Liver (tissue), 9 donors: ENCODE results near the gene PTPRC. TPM values are rescaled to one million over a fixed set of nuclear protein-coding genes. Genes with fewer than 3 reads are reported as not detected.

Experiments
- DNase-seq: peaks from one replicate; pipeline ENCODE4 v3.0.0-alpha.2; 2017; ENCODE audit warnings: low spot score
- H3K27ac ChIP-seq, 2 donors: one replicate each; pipeline ENCODE4 v1.7.0; 2013; ENCODE audit warnings: inconsistent platforms in 2 of 2, low read length in 2 of 2, control low read depth in 1 of 2, low read depth in 1 of 2, mild to moderate bottlenecking in 1 of 2
- H3K27me3 ChIP-seq, 4 donors: one replicate each; pipeline versions ENCODE4 v1.6.1 to v1.7.0; 2013; ENCODE audit warnings: low read length in 3 of 4, inconsistent platforms in 1 of 4, mild to moderate bottlenecking in 1 of 4, moderate library complexity in 1 of 4; ENCODE audit not compliant: control insufficient read depth in 4 of 4, insufficient read depth in 4 of 4
- H3K36me3 ChIP-seq, 4 donors: one replicate each; pipeline versions ENCODE4 v1.6.1 to v1.7.0; 2013; ENCODE audit warnings: low read length in 3 of 4, mild to moderate bottlenecking in 3 of 4, low read depth in 1 of 4, moderate library complexity in 1 of 4; ENCODE audit not compliant: control insufficient read depth in 4 of 4, insufficient read depth in 3 of 4
- H3K4me1 ChIP-seq, 4 donors: one replicate each; pipeline versions ENCODE4 v1.6.1 to v1.7.0; 2013; ENCODE audit warnings: low read length in 3 of 4, mild to moderate bottlenecking in 3 of 4, moderate library complexity in 1 of 4; ENCODE audit not compliant: control insufficient read depth in 4 of 4, insufficient read depth in 4 of 4
- H3K4me3 ChIP-seq, 3 donors: one replicate each; pipeline versions ENCODE4 v1.6.1 to v1.7.0; 2013; ENCODE audit warnings: low read length in 3 of 3, control low read depth in 1 of 3, low read depth in 1 of 3, mild to moderate bottlenecking in 1 of 3
- H3K9ac ChIP-seq, 2 donors: one replicate each; pipeline ENCODE4 v1.7.0; 2013; ENCODE audit warnings: low read length in 2 of 2, mild to moderate bottlenecking in 2 of 2, moderate library complexity in 2 of 2, control low read depth in 1 of 2, low read depth in 1 of 2
- H3K9me3 ChIP-seq, 4 donors: one replicate each; pipeline versions ENCODE4 v1.6.1 to v1.7.0; 2013; ENCODE audit warnings: low read length in 3 of 4; ENCODE audit not compliant: control insufficient read depth in 4 of 4
- ATF3 ChIP-seq: IDR thresholded peaks from 2 replicates; pipeline ENCODE4 v1.6.1; 2016; ENCODE audit warnings: antibody characterized with exemption
- CTCF ChIP-seq: fragments of 150-350 bp; IDR thresholded peaks from 2 replicates; pipeline ENCODE4 v1.5.1; 2017; ENCODE audit warnings: improper control_type of control experiment, low read depth, low read length; ENCODE audit not compliant: missing input control
- EGR1 ChIP-seq, 2 donors: IDR thresholded peaks; 2 replicates each; pipeline ENCODE4 v1.6.1; 2016 to 2018; ENCODE audit warnings: antibody characterized with exemption in 2 of 2, low read depth in 2 of 2
- FOXA1 ChIP-seq: IDR thresholded peaks from 2 replicates; pipeline ENCODE4 v1.6.1; 2016; ENCODE audit warnings: antibody characterized with exemption
- FOXA2 ChIP-seq: IDR thresholded peaks from 2 replicates; pipeline ENCODE4 v1.6.1; 2016; ENCODE audit warnings: antibody characterized with exemption
- GABPA ChIP-seq, 2 donors: IDR thresholded peaks in 1 of 2; conservative IDR thresholded peaks in 1 of 2; 2 replicates each; pipeline ENCODE4 v1.6.1; 2016; ENCODE audit warnings: antibody characterized with exemption in 2 of 2, mild to moderate bottlenecking in 1 of 2, moderate library complexity in 1 of 2
- HNF4A ChIP-seq, 2 donors: conservative IDR thresholded peaks; 2 replicates each; pipeline ENCODE4 v1.6.1; 2016; ENCODE audit warnings: antibody characterized with exemption in 2 of 2, mild to moderate bottlenecking in 2 of 2
- HNF4G ChIP-seq: IDR thresholded peaks from 2 replicates; pipeline ENCODE4 v1.6.1; 2016; ENCODE audit warnings: antibody characterized with exemption
- JUND ChIP-seq, 2 donors: IDR thresholded peaks; 2 replicates each; pipeline ENCODE4 v1.6.1; 2016; ENCODE audit warnings: antibody characterized with exemption in 2 of 2
- MAX ChIP-seq: IDR thresholded peaks from 2 replicates; pipeline ENCODE4 v1.6.1; 2016; ENCODE audit warnings: antibody characterized with exemption
- NR2F2 ChIP-seq: IDR thresholded peaks from 2 replicates; pipeline ENCODE4 v1.6.1; 2016; ENCODE audit warnings: antibody characterized with exemption
- RAD21 ChIP-seq, 2 donors: IDR thresholded peaks; 2 replicates each; pipeline ENCODE4 v1.6.1; 2016; ENCODE audit warnings: antibody characterized with exemption in 2 of 2, mild to moderate bottlenecking in 2 of 2
- RXRA ChIP-seq, 2 donors: IDR thresholded peaks; 2 replicates each; pipeline ENCODE4 v1.6.1; 2017 to 2018; ENCODE audit warnings: antibody characterized with exemption in 2 of 2, mild to moderate bottlenecking in 1 of 2
- SP1 ChIP-seq: IDR thresholded peaks from 2 replicates; pipeline ENCODE4 v1.6.1; 2018; ENCODE audit warnings: antibody characterized with exemption, mild to moderate bottlenecking
- TAF1 ChIP-seq: conservative IDR thresholded peaks from 2 replicates; pipeline ENCODE4 v1.6.1; 2016; ENCODE audit warnings: antibody characterized with exemption, mild to moderate bottlenecking
- WGBS: extraction: QIAGEN DNeasy Blood & Tissue Kit; methylation state at CpG from one replicate; pipeline ENCODE4 v1.1.7; 2013; 5-methylcytosine and 5-hydroxymethylcytosine counted together
- polyA plus RNA-seq, 2 donors: library from polyadenylated mRNA; stranded (reverse) in 1 of 2; unstranded in 1 of 2; fragments of 200-250 nt in 1 of 2; fragments of >200 nt in 1 of 2; fragmentation: Nextera tagmentation in 1 of 2; extraction: Ambion mirVana in 1 of 2; gene quantifications; one replicate each; pipeline versions ENCODE4 v1.2.1 to v1.2.3, GENCODE V29; 2013 to 2015
- total RNA-seq, 2 donors: library from RNA; depleted of rRNA; stranded (reverse); fragments of >200 nt; gene quantifications; one replicate each; pipeline ENCODE4 v1.2.3, GENCODE V29; 2014
- TF ChIP-seq, protein P1 (sequence below): IDR thresholded peaks from 2 replicates; pipeline ENCODE4 v1.6.1; 2016; ENCODE audit warnings: antibody characterized with exemption, mild to moderate bottlenecking
- TF ChIP-seq, protein P2 (sequence below): IDR thresholded peaks from 2 replicates; pipeline ENCODE4 v1.6.1; 2016; ENCODE audit warnings: antibody characterized with exemption
- donor health status: healthy.
- donor health status: healthy.
- donor health status: healthy.
- donor health status: healthy.
- donor health status: healthy.

Gene PTPRC
- total and polyA plus RNA-seq, 4 donors: 5.8 to 34.1 (median 16.2) TPM

DNA sequence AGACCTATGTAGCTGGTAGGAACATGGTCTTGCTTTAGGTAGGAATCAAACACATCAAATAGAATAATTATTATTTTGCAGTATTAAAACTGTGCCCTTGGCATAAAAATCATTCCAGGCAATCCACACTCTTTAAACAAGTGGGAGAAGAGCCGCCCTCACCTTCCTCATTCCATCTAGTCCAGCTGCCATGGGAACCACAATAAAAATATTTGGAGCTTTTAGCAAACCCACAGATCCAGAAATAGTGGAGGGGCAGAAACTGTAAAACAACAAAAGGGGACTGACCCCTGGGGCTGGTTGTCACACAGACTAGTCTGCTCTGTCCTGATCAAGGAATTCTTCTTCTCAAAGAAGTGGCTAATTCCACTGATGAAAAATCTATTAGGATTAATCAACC is 61.6 kb downstream of the PTPRC start:
- no peak for DNase-seq
- peaks cover 0 to 4% (median 0%) of the 10 kb centered on the region in 4 donors for H3K27me3 ChIP-seq
- no peak overlapping the region for H3K4me3 ChIP-seq
- H3K4me1 ChIP-seq: peaks cover 0 to 6% (median 0%) of the 10 kb centered on the region in 4 donors
- 90% methylated on average over 1 of the region's 1 CpG for WGBS
- no peaks in the 10 kb centered on the region for H3K36me3 ChIP-seq
- H3K9me3 ChIP-seq: no peaks in the 10 kb centered on the region
- H3K9ac ChIP-seq: no peak overlapping the region
- TF ChIP-seq EGR1 (IDR thresholded peaks at IDR 0.05; ENCODE audit: low read depth in 2 of 2) (no peak), MAX (no peak), FOXA1 (no peak), TAF1 (no peak), RXRA (IDR thresholded peaks at IDR 0.05) (no peak), RAD21 (IDR thresholded peaks at IDR 0.05) (no peak), HNF4A (conservative IDR thresholded peaks at IDR 0.05) (no peak)
- TF ChIP-seq, protein P1, sequence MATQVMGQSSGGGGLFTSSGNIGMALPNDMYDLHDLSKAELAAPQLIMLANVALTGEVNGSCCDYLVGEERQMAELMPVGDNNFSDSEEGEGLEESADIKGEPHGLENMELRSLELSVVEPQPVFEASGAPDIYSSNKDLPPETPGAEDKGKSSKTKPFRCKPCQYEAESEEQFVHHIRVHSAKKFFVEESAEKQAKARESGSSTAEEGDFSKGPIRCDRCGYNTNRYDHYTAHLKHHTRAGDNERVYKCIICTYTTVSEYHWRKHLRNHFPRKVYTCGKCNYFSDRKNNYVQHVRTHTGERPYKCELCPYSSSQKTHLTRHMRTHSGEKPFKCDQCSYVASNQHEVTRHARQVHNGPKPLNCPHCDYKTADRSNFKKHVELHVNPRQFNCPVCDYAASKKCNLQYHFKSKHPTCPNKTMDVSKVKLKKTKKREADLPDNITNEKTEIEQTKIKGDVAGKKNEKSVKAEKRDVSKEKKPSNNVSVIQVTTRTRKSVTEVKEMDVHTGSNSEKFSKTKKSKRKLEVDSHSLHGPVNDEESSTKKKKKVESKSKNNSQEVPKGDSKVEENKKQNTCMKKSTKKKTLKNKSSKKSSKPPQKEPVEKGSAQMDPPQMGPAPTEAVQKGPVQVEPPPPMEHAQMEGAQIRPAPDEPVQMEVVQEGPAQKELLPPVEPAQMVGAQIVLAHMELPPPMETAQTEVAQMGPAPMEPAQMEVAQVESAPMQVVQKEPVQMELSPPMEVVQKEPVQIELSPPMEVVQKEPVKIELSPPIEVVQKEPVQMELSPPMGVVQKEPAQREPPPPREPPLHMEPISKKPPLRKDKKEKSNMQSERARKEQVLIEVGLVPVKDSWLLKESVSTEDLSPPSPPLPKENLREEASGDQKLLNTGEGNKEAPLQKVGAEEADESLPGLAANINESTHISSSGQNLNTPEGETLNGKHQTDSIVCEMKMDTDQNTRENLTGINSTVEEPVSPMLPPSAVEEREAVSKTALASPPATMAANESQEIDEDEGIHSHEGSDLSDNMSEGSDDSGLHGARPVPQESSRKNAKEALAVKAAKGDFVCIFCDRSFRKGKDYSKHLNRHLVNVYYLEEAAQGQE: no peak
- H3K27ac ChIP-seq: no peak overlapping the region

- WGBS: 50% methylated on average over 1 of the region's 1 CpG
- Histone ChIP-seq H3K9me3 (no peaks in the 10 kb centered on the region), H3K9ac (no peak overlapping the region), H3K27me3 (peaks cover 0 to 4% (median 0%) of the 10 kb centered on the region in 4 donors), H3K36me3 (no peaks in the 10 kb centered on the region), H3K4me3 (no peak overlapping the region), H3K27ac (no peak overlapping the region), H3K4me1 (peaks cover 0 to 6% (median 0%) of the 10 kb centered on the region in 4 donors)
- no peak for TF ChIP-seq FOXA1
- no peak for TF ChIP-seq HNF4A (conservative IDR thresholded peaks at IDR 0.05)
- TF ChIP-seq NR2F2: no peak
- TF ChIP-seq EGR1 (IDR thresholded peaks at IDR 0.05; ENCODE audit: low read depth in 2 of 2): no peak
- TF ChIP-seq, protein P2, sequence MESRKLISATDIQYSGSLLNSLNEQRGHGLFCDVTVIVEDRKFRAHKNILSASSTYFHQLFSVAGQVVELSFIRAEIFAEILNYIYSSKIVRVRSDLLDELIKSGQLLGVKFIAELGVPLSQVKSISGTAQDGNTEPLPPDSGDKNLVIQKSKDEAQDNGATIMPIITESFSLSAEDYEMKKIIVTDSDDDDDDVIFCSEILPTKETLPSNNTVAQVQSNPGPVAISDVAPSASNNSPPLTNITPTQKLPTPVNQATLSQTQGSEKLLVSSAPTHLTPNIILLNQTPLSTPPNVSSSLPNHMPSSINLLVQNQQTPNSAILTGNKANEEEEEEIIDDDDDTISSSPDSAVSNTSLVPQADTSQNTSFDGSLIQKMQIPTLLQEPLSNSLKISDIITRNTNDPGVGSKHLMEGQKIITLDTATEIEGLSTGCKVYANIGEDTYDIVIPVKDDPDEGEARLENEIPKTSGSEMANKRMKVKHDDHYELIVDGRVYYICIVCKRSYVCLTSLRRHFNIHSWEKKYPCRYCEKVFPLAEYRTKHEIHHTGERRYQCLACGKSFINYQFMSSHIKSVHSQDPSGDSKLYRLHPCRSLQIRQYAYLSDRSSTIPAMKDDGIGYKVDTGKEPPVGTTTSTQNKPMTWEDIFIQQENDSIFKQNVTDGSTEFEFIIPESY: no peak
- TF ChIP-seq SP1: no peak
- TF ChIP-seq, protein P1: no peak
- TF ChIP-seq ATF3: no peak
- no peak for TF ChIP-seq HNF4G
- no peak for TF ChIP-seq RXRA (IDR thresholded peaks at IDR 0.05)
- TF ChIP-seq GABPA (IDR thresholded peaks at IDR 0.05 in 1 of 2, conservative IDR thresholded peaks at IDR 0.05 in 1 of 2): no peak
- no peak for TF ChIP-seq CTCF
- no peak for TF ChIP-seq FOXA2
- TF ChIP-seq RAD21 (IDR thresholded peaks at IDR 0.05): no peak
- TF ChIP-seq TAF1: no peak
- no peak for TF ChIP-seq JUND (IDR thresholded peaks at IDR 0.05)
- no peak for DNase-seq
Measured at GRCh38 chr1:198701250-198701649, 62.4 kb downstream of the PTPRC start.
